Neuronal stem cell (in vitro differentiated cells): ENCODE measurements around the gene NFS1.

Experiments used
- DNase-seq: peaks from one replicate; pipeline ENCODE4 v3.0.0-alpha.2; 2013; ENCODE audit warnings: low spot score
- H2AFZ ChIP-seq: one replicate; pipeline ENCODE4 v1.6.1; 2013; ENCODE audit warnings: mild to moderate bottlenecking, low read length, inconsistent platforms
- H2AK5ac ChIP-seq: 2 replicates; pipeline ENCODE4 v1.6.1; 2013; ENCODE audit warnings: low read depth, mild to moderate bottlenecking, inconsistent platforms, low read length, moderate library complexity, mixed read lengths
- H2BK120ac ChIP-seq: 2 replicates; pipeline ENCODE4 v1.6.1; 2013; ENCODE audit warnings: low read depth, mild to moderate bottlenecking, inconsistent platforms, low read length, moderate library complexity, mixed read lengths
- H2BK12ac ChIP-seq: one replicate; pipeline ENCODE4 v1.6.1; 2013; ENCODE audit warnings: low read length, inconsistent platforms
- H2BK15ac ChIP-seq: 2 replicates; pipeline ENCODE4 v1.6.1; 2013; ENCODE audit warnings: mild to moderate bottlenecking, low read length, inconsistent platforms, mixed read lengths
- H2BK5ac ChIP-seq: one replicate; pipeline ENCODE4 v1.6.1; 2013; ENCODE audit warnings: inconsistent platforms, mild to moderate bottlenecking, low read length, moderate library complexity
- H3K14ac ChIP-seq: one replicate; pipeline ENCODE4 v1.6.1; 2013; ENCODE audit warnings: low read length, inconsistent platforms
- H3K18ac ChIP-seq: 2 replicates; pipeline ENCODE4 v1.6.1; 2013; ENCODE audit warnings: low read length, inconsistent platforms
- H3K23ac ChIP-seq: 2 replicates; pipeline ENCODE4 v1.6.1; 2013; ENCODE audit warnings: low read depth, mild to moderate bottlenecking, mixed read lengths, low read length, inconsistent platforms; ENCODE audit not compliant: poor library complexity
- H3K27ac ChIP-seq: replicated peaks from 3 replicates; pipeline ENCODE4 v1.5.1; 2013; ENCODE audit warnings: low read length, inconsistent platforms
- H3K27me3 ChIP-seq, 3 experiments: 2 replicates each; pipeline ENCODE4 v1.6.1; 2013; ENCODE audit warnings: low read length in 3 of 3, mild to moderate bottlenecking in 2 of 3, inconsistent platforms in 1 of 3, low read depth in 1 of 3, mixed read lengths in 1 of 3, moderate library complexity in 1 of 3; ENCODE audit not compliant: control insufficient read depth in 3 of 3, insufficient read depth in 3 of 3
- H3K36me3 ChIP-seq, 2 donors: replicated peaks in 1 of 2; 2 replicates each; pipeline ENCODE4 v1.6.1; 2013; ENCODE audit warnings: low read length in 2 of 2; ENCODE audit not compliant: control insufficient read depth in 2 of 2, insufficient read depth in 2 of 2
- H3K4ac ChIP-seq: 2 replicates; pipeline ENCODE4 v1.6.1; 2013; ENCODE audit warnings: inconsistent platforms, mild to moderate bottlenecking, low read length, moderate library complexity
- H3K4me1 ChIP-seq, 2 donors: 1 replicate in 1 of 2; 2 replicates in 1 of 2; pipeline ENCODE4 v1.6.1; 2013; ENCODE audit warnings: low read length in 2 of 2, low read depth in 1 of 2; ENCODE audit not compliant: control insufficient read depth in 2 of 2, insufficient read depth in 1 of 2
- H3K4me2 ChIP-seq: one replicate; pipeline ENCODE4 v1.6.1; 2013; ENCODE audit warnings: mild to moderate bottlenecking, low read length, inconsistent platforms; ENCODE audit not compliant: insufficient read depth, poor library complexity, severe bottlenecking
- H3K4me3 ChIP-seq, 2 donors: 2 replicates each; pipeline ENCODE4 v1.5.1; 2013; ENCODE audit warnings: low read length in 2 of 2, mild to moderate bottlenecking in 2 of 2, inconsistent platforms in 1 of 2, moderate library complexity in 1 of 2
- H3K79me1 ChIP-seq: one replicate; pipeline ENCODE4 v1.6.1; 2013; ENCODE audit warnings: low read depth, mild to moderate bottlenecking, inconsistent platforms, low read length, moderate library complexity
- H3K9ac ChIP-seq: one replicate; pipeline ENCODE4 v1.6.1; 2013; ENCODE audit warnings: mild to moderate bottlenecking, low read depth, low read length, inconsistent platforms; ENCODE audit not compliant: poor library complexity
- H3K9me3 ChIP-seq, 2 donors: replicated peaks in 1 of 2; 2 replicates each; pipeline versions ENCODE3 to v1.6.1; 2013; ENCODE audit warnings: low read length in 2 of 2, mild to moderate bottlenecking in 2 of 2, inconsistent platforms in 1 of 2, low read depth in 1 of 2, mixed read lengths in 1 of 2, moderate library complexity in 1 of 2; ENCODE audit not compliant: control insufficient read depth in 2 of 2, insufficient read depth in 1 of 2
- H4K8ac ChIP-seq: one replicate; pipeline ENCODE4 v1.6.1; 2013; ENCODE audit warnings: low read depth, mild to moderate bottlenecking, inconsistent platforms, low read length, moderate library complexity
- H4K91ac ChIP-seq: one replicate; pipeline ENCODE4 v1.6.1; 2013; ENCODE audit warnings: low read length, low read depth, mild to moderate bottlenecking, inconsistent platforms; ENCODE audit not compliant: poor library complexity
- WGBS, 2 donors: extraction: QIAGEN DNeasy Blood & Tissue Kit; methylation state at CpG; one replicate each; pipeline ENCODE4 v1.1.7; 2013; ENCODE audit warnings: missing lambda C conversion rate in 2 of 2, mixed read lengths in 1 of 2; ENCODE audit not compliant: insufficient read length in 2 of 2, insufficient replicate concordance in 1 of 2; ENCODE audit errors: extremely low coverage in 2 of 2; 5-methylcytosine and 5-hydroxymethylcytosine counted together

Gene NFS1

GRCh38 chr20:35660122-35660937 lies 38.8 kb downstream of the NFS1 start:
- Histone ChIP-seq H3K79me1 (no peaks in the 10 kb centered on the region), H2BK120ac (no peak overlapping the region), H3K9me3 (peaks cover 0 to 17% of the 10 kb centered on the region in 2 donors), H3K9ac (no peak overlapping the region), H3K23ac (no peak overlapping the region), H2BK15ac (no peak overlapping the region), H3K4ac (no peak overlapping the region), H3K14ac (no peak overlapping the region), H4K8ac (no peak overlapping the region), H2AK5ac (no peak overlapping the region), H3K4me3 (no peak overlapping the region), H3K27ac (no peak overlapping the region), H3K4me2 (no peak overlapping the region), H2BK12ac (no peak overlapping the region), H3K18ac (no peak overlapping the region), H3K36me3 (peaks cover 0 to 41% of the 10 kb centered on the region in 2 donors), H3K4me1 (peaks cover 3 to 7% of the 10 kb centered on the region in 2 donors), H4K91ac (no peak overlapping the region), H3K27me3 (no peaks in the 10 kb centered on the region), H2BK5ac (no peak overlapping the region), H2AFZ (no peak overlapping the region)
- DNase-seq = no peak
- WGBS, 2 donors = no CpG with 5 or more reads among the region's 10 CpGs

- WGBS, 2 donors = no CpG with 5 or more reads among the region's 1 CpG
- no peak overlapping the region for H4K91ac ChIP-seq
- peaks cover 21 to 68% of the 10 kb centered on the region in 2 donors for H3K36me3 ChIP-seq
Observed at GRCh38 chr20:35657271-35657670, 41.9 kb downstream of the NFS1 start.

GRCh38 chr20:35654415-35654814 lies 44.7 kb downstream of the NFS1 start:
- Histone ChIP-seq H3K27me3 (no peaks in the 10 kb centered on the region), H3K9ac (no peak overlapping the region), H4K91ac (no peak overlapping the region), H3K4me2 (no peak overlapping the region), H2BK120ac (no peak overlapping the region), H3K23ac (no peak overlapping the region), H2BK12ac (no peak overlapping the region), H3K14ac (no peak overlapping the region), H3K4ac (no peak overlapping the region), H3K9me3 (peaks cover 0 to 17% of the 10 kb centered on the region in 2 donors), H3K4me1 (no peaks in the 10 kb centered on the region), H2BK5ac (no peak overlapping the region), H3K79me1 (peaks cover 12% of the 10 kb centered on the region), H2AFZ (no peak overlapping the region), H3K4me3 (no peak overlapping the region), H3K27ac (no peak overlapping the region), H3K36me3 (peaks cover 21 to 96% of the 10 kb centered on the region in 2 donors), H3K18ac (no peak overlapping the region), H2BK15ac (no peak overlapping the region), H2AK5ac (no peak overlapping the region), H4K8ac (no peak overlapping the region)
- WGBS, 2 donors = no CpG with 5 or more reads among the region's 9 CpGs
- no peak for DNase-seq

More at GRCh38 chr20:35657271-35657670, 41.9 kb downstream of the NFS1 start:
- no peak overlapping the region for H3K23ac ChIP-seq
- H3K27me3 ChIP-seq = no peaks in the 10 kb centered on the region
- H3K4me3 ChIP-seq = no peak overlapping the region
- no peak overlapping the region for H3K27ac ChIP-seq
- H3K14ac ChIP-seq = no peak overlapping the region
- H2BK5ac ChIP-seq = no peak overlapping the region
- H2AK5ac ChIP-seq = no peak overlapping the region
- peaks cover 0 to 2% of the 10 kb centered on the region in 2 donors for H3K4me1 ChIP-seq
- no peak overlapping the region for H4K8ac ChIP-seq
- no peak overlapping the region for H3K4ac ChIP-seq
- no peak overlapping the region for H3K4me2 ChIP-seq
- no peak overlapping the region for H2BK120ac ChIP-seq
- peaks cover 12% of the 10 kb centered on the region for H3K79me1 ChIP-seq
- H3K9ac ChIP-seq = no peak overlapping the region
- peaks cover 0 to 24% of the 10 kb centered on the region in 2 donors for H3K9me3 ChIP-seq
- no peak overlapping the region for H2BK15ac ChIP-seq
- no peak overlapping the region for H3K18ac ChIP-seq
- H2AFZ ChIP-seq = no peak overlapping the region
- no peak overlapping the region for H2BK12ac ChIP-seq
- DNase-seq = no peak

- no peak overlapping the region for H2BK15ac ChIP-seq
- WGBS, 2 donors = no CpG with 5 or more reads among the region's 4 CpGs
- H3K4ac ChIP-seq = no peak overlapping the region
Observed at GRCh38 chr20:35653893-35654292, 45.3 kb downstream of the NFS1 start.

More at GRCh38 chr20:35653893-35654292, 45.3 kb downstream of the NFS1 start:
- H3K4me1 ChIP-seq = no peaks in the 10 kb centered on the region
- no peak overlapping the region for H3K9ac ChIP-seq
- H3K18ac ChIP-seq = no peak overlapping the region
- H2BK12ac ChIP-seq = no peak overlapping the region
- H2BK5ac ChIP-seq = no peak overlapping the region
- no peak overlapping the region for H4K91ac ChIP-seq
- H3K4me2 ChIP-seq = no peak overlapping the region
- peaks cover 0 to 14% of the 10 kb centered on the region in 2 donors for H3K9me3 ChIP-seq
- H2AFZ ChIP-seq = no peak overlapping the region
- H3K23ac ChIP-seq = no peak overlapping the region
- DNase-seq = no peak
- no peak overlapping the region for H3K4me3 ChIP-seq
- H2AK5ac ChIP-seq = no peak overlapping the region
- no peak overlapping the region for H2BK120ac ChIP-seq
- no peak overlapping the region for H4K8ac ChIP-seq
- no peaks in the 10 kb centered on the region for H3K27me3 ChIP-seq
- no peak overlapping the region for H3K14ac ChIP-seq
- H3K27ac ChIP-seq = no peak overlapping the region
- H3K79me1 ChIP-seq = peaks cover 12% of the 10 kb centered on the region
- H3K36me3 ChIP-seq = peaks cover 21 to 97% of the 10 kb centered on the region in 2 donors
